Fibroblast of peridontal ligament (primary cell): Measurements from ENCODE around the gene PXMP4.

ENCODE experiments used
- DNase-seq: peaks from one replicate; pipeline ENCODE4 v3.0.0-alpha.2; 2010; ENCODE audit errors: extremely low read depth

Gene PXMP4

GRCh38 chr20:33684533-33685327, 35.4 kb downstream of the PXMP4 start:
- DNase-seq = no peak

- DNase-seq = no peak
Measured at GRCh38 chr20:33681728-33682353, 38.3 kb downstream of the PXMP4 start.

- no peak for DNase-seq
Measured at GRCh38 chr20:33681288-33681687, 38.8 kb downstream of the PXMP4 start.

- peak; percentile 83 for DNase-seq
Measured at GRCh38 chr20:33680686-33681085, 39.4 kb downstream of the PXMP4 start.

GRCh38 chr20:33679758-33680485, 40.2 kb downstream of the PXMP4 start:
- DNase-seq = no peak

GRCh38 chr20:33677991-33678702, 42.0 kb downstream of the PXMP4 start:
- DNase-seq = no peak

GRCh38 chr20:33676652-33677645, 43.2 kb downstream of the PXMP4 start:
- DNase-seq = no peak

- DNase-seq = no peak
Measured at GRCh38 chr20:33676121-33676520, 44.0 kb downstream of the PXMP4 start.

- peak; percentile 48 for DNase-seq
Measured at GRCh38 chr20:33675136-33675959, 44.8 kb downstream of the PXMP4 start.

- DNase-seq = peak; percentile 46
Measured at GRCh38 chr20:33674294-33675135, 45.6 kb downstream of the PXMP4 start, which contains the start of gene NECAB3. NECAB3 (minus strand) TSS chr20:33674428; CDS start chr20:33674352, 76 bp downstream.

- no peak for DNase-seq
Measured at GRCh38 chr20:33673410-33674293, 46.5 kb downstream of the PXMP4 start.

- DNase-seq = no peak
Measured at GRCh38 chr20:33673114-33673409, 47.0 kb downstream of the PXMP4 start.

- DNase-seq = no peak
Measured at GRCh38 chr20:33672426-33673113, 47.5 kb downstream of the PXMP4 start.

- no peak for DNase-seq
Measured at GRCh38 chr20:33671573-33672288, 48.4 kb downstream of the PXMP4 start.

GRCh38 chr20:33670715-33671499, 49.2 kb downstream of the PXMP4 start:
- no peak for DNase-seq
